ENCODE measurements around the gene SNAP23.
"Not testable (repeated sequence)": the region's sequence is repeated elsewhere in the genome, so short reads cannot be mapped to it uniquely, and the experiment has no call there.

Gene SNAP23

DNA sequence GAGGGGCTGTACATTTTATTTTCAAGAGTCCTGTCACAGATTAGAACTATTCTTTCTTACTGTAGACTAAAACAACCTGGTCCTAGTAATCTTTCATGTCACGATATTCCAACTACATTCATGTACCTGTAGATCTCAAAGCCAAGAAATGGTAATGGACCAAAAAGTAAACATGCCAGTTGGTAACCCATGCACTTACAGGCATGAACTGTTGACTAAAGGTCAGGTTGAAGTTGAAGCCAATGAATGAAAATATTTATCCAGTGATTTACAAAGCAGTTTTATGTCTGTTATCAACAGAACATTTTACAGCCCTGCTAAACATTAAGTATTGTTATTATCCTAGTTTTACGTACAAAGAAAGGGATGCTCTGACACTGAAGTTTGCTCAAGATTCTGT, 27.9 kb downstream of the SNAP23 start:
- no peaks in the 10 kb centered on the region for H3K9me3 Mint-ChIP-seq
- no peak overlapping the region for H3K27ac Mint-ChIP-seq
- ATAC-seq (no peak), DNase-seq (no peak)
- H3K4me1 Mint-ChIP-seq, result no peaks in the 10 kb centered on the region
- no peak overlapping the region for H3K4me3 Mint-ChIP-seq
- H3K27me3 Mint-ChIP-seq, result no peaks in the 10 kb centered on the region

- Mint-ChIP-seq H3K27ac (no peak overlapping the region), H3K27me3 (no peaks in the 10 kb centered on the region), H3K4me1 (no peaks in the 10 kb centered on the region), H3K9me3 (no peaks in the 10 kb centered on the region), H3K4me3 (no peak overlapping the region)
- DNase-seq (no peak), ATAC-seq (no peak)
These were observed 33.5 kb downstream of the SNAP23 start for GRCh38 chr15:42528970-42529369.

GRCh38 chr15:42533246-42533645, 37.8 kb downstream of the SNAP23 start:
- Mint-ChIP-seq H3K9me3 (no peaks in the 10 kb centered on the region), H3K4me1 (no peaks in the 10 kb centered on the region), H3K27me3 (no peaks in the 10 kb centered on the region), H3K27ac (no peak overlapping the region), H3K4me3 (no peak overlapping the region)
- no peak for ATAC-seq
- no peak for DNase-seq

DNA sequence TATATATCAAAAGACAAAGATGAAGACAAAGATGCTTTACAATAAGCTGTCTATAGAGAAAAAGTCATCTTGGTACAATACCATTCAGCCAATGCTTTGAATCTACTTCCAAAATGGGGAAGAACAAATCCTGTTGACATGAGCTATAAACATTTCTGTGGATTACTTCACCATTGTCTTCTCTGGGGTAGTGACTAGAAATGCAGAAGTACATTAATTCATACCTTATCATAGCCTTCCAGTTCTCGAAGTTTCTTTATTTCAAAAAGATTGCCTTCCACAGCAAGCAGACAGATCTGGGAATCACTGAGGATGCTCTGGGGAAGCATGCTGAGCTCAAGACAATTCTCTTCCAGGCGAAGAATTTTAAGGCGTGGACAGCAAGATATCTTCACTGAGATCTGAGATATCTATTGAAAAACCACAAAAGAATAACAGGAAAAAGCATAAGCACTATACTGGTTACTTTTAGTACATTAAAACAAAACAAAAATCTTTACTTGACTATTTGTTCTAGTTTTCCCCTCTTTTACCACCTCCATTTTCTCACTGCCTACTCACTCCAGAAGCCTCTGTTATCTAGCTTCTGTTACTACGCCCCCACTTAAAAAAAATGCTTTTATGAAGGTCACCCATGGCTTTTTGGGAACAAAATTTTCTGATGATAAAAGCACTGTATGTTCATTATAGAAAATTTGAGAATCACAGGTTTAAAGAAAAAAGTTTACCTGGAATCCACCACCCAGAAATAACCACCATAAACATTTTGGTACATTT, 49.6 kb downstream of the SNAP23 start:
- H3K27me3 Mint-ChIP-seq, result no peaks in the 10 kb centered on the region
- ATAC-seq (no peak), DNase-seq (no peak)
- no peak overlapping the region for H3K4me3 Mint-ChIP-seq
- no peak overlapping the region for H3K27ac Mint-ChIP-seq
- H3K4me1 Mint-ChIP-seq, result peaks cover 29% of the 10 kb centered on the region
- H3K9me3 Mint-ChIP-seq, result no peaks in the 10 kb centered on the region

GRCh38 chr15:42547918-42548248, 52.4 kb downstream of the SNAP23 start:
- Mint-ChIP-seq H3K27ac (peak overlapping the region; percentile 96), H3K27me3 (no peaks in the 10 kb centered on the region), H3K4me3 (peak overlapping the region; percentile 91 to 96), H3K9me3 (no peaks in the 10 kb centered on the region), H3K4me1 (peaks cover 54% of the 10 kb centered on the region)
- ATAC-seq, result no peak
- DNase-seq, result no peak

DNA sequence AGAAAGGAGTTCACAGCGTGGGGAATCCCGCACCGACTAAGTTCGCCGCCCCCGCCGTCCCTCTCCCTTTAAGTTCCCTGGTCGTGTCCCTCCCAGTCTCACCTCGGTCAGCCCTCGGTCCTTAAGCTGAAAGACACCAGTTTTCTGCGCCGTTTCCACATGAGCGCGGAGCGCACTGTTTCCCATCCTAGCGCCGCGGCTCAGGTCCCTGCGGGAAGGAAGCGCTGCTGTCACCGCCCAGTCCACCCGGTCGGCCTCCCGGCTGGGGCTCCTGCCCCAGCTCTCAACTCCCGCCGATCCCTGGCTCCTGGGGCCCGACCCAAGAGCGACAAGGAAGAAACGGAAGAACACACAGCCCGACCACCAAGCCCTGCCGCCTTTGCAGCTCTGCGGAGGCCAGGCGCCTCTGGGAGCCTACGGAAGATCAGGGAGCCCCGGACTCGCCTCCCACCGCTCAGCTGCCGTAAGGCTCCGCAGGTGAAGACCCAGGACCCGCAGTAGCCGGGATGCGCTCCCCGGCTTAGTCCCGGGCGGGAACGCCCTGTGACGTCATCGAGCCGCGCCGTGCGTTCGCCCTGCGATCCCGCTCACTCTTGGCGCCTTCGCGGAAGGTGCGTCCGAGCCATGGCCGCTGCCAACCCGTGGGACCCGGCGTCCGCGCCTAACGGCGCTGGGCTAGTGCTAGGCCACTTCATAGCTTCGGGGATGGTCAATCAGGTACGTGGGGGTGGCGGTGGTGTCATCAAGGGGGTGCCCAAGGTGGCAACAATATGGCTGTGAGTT, 53.0 kb downstream of the SNAP23 start, which contains the start of the genes HAUS2 and LRRC57:
HAUS2 (plus strand) TSS at position 590 of the 783 bp plus-strand sequence; CDS start at position 625, 35 bp downstream.
LRRC57 (minus strand) TSS at position 545 of the 783 bp plus-strand sequence; CDS start at position 186, 359 bp downstream.
- DNase-seq, result peak; percentile 85 to 86
- Mint-ChIP-seq H3K27me3 (no peaks in the 10 kb centered on the region), H3K4me3 (peak within 1 kb of the TSS; percentile 91 to 96), H3K9me3 (no peaks in the 10 kb centered on the region), H3K27ac (peak within 1 kb of the TSS; percentile 96), H3K4me1 (peaks cover 57% of the 10 kb centered on the region)
- peak; percentile 92 for ATAC-seq

GRCh38 chr15:42549032-42549491, 53.6 kb downstream of the SNAP23 start:
- DNase-seq (no peak), ATAC-seq (peak; percentile 51)
- no peaks in the 10 kb centered on the region for H3K9me3 Mint-ChIP-seq
- peak overlapping the region; percentile 91 to 96 for H3K4me3 Mint-ChIP-seq
- H3K27me3 Mint-ChIP-seq, result no peaks in the 10 kb centered on the region
- H3K4me1 Mint-ChIP-seq, result peaks cover 64% of the 10 kb centered on the region
- H3K27ac Mint-ChIP-seq, result peak overlapping the region; percentile 96

GRCh38 chr15:42549741-42550392, 54.4 kb downstream of the SNAP23 start:
- Mint-ChIP-seq H3K9me3 (no peaks in the 10 kb centered on the region), H3K27ac (peak overlapping the region; percentile 0 to 12), H3K27me3 (no peaks in the 10 kb centered on the region), H3K4me3 (peak overlapping the region; percentile 91 to 96), H3K4me1 (peaks cover 71% of the 10 kb centered on the region)
- no peak for ATAC-seq
- no peak for DNase-seq

DNA sequence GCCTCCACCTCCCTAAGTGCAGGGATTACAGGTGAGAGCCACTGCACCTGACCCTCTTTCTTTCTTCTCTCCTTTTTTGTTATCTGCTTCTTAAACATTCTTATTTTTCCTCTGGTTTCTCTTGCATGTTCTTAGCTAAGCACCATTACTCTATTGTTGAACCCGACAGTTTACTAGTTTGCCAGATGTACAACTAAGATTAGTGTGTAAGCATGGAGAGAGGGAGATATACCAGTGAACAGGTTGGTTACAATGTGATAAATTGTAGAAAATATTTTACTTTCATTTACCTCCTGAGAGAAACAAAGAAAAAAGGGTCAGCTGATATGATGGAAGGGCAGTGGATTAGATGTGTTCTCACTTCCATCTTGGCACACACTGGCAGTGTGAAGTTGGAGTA, 58.1 kb downstream of the SNAP23 start:
- ATAC-seq (no peak), DNase-seq (no peak)
- Mint-ChIP-seq H3K4me1 (peaks cover 49% of the 10 kb centered on the region), H3K9me3 (no peaks in the 10 kb centered on the region), H3K4me3 (no peak overlapping the region), H3K27me3 (no peaks in the 10 kb centered on the region), H3K27ac (no peak overlapping the region)

- not testable (repeated sequence) for DNase-seq, H3K4me3 Mint-ChIP-seq, ATAC-seq, H3K27me3 Mint-ChIP-seq, H3K27ac Mint-ChIP-seq, H3K9me3 Mint-ChIP-seq
- peaks cover 27% of the 10 kb centered on the region for H3K4me1 Mint-ChIP-seq
These were observed 61.2 kb downstream of the SNAP23 start for GRCh38 chr15:42556550-42557207.

DNA sequence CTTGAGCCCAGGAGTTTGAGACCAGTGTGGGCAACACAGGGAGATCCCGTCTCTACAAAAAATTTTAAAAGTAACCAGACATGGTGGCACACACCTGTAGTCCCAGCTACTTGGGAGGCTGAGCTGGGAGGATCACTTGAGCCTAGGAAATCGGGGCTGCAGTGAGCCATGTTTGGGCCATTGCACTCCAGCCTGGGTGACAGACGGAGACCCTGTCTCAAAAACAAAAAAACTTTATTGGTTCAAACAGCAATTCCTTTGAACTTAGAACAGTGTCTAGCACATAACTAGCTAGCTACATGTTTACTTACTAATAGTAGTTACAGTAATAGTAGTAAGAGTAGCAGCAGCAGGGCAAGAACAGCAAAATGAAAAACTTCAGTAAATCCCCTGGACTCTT, 63.3 kb downstream of the SNAP23 start:
- H3K4me1 Mint-ChIP-seq, result peaks cover 11% of the 10 kb centered on the region
- H3K9me3 Mint-ChIP-seq, result no peaks in the 10 kb centered on the region
- H3K27ac Mint-ChIP-seq, result no peak overlapping the region
- H3K27me3 Mint-ChIP-seq, result no peaks in the 10 kb centered on the region
- ATAC-seq (no peak), DNase-seq (no peak)
- no peak overlapping the region for H3K4me3 Mint-ChIP-seq

DNA sequence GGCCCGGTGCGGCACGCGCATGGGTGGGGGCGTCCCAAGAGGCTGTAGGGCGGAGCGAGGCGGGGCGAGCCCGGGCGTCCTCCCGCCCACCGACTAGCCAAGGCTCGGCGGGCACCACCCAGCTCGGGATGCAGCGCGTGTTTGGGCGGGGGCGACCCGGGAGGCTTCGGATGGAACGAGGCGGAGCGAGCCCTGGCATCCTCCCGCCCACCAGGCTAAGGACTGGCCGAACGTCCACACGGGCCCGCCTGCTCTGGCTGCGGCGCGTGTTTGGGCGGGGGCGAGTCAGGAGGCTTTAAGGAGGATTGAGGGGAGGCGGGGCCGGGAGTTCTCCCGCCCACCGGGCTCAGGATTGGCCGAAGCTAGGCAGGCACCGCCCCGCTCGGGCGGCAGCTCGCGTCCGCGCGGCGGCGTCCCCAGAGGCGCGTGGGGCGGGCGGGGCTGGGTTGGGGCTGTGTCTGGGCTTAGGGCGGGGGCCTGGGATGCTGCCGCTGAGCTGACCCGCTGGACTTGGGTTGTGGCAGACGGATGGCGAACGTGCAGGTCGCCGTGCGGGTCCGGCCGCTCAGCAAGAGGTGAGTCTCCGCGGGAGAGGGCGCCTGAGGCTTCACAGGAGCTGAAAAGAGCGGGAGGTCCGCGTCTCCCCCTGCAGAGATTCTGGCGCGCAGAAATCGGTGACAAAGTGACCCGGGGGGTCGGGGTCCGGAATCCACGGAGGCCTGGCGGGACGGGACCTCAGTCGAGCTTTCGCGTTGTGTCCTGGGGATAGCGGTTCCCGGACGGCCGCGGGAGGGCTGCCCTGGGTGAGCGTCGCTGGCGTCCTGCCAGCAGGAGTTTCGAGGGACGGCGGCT, 80.0 kb downstream of the SNAP23 start, which contains the start of gene STARD9:
STARD9 (plus strand) TSS at position 419 of the 852 bp plus-strand sequence; CDS start at position 529, 110 bp downstream.
- H3K4me1 Mint-ChIP-seq, result peaks cover 38% of the 10 kb centered on the region
- H3K9me3 Mint-ChIP-seq, result no peaks in the 10 kb centered on the region
- H3K4me3 Mint-ChIP-seq, result peak within 1 kb of the TSS; percentile 92 to 93
- peak within 1 kb of the TSS; percentile 85 to 94 for H3K27ac Mint-ChIP-seq
- peak; percentile 96 to 97 for DNase-seq
- ATAC-seq, result peak; percentile 93
- no peaks in the 10 kb centered on the region for H3K27me3 Mint-ChIP-seq

- H3K27me3 Mint-ChIP-seq, result no peaks in the 10 kb centered on the region
- H3K27ac Mint-ChIP-seq, result peak overlapping the region in 1 of 2 donors; percentile 94
- ATAC-seq (no peak), DNase-seq (peak in 1 of 2 donors; percentile 13)
- H3K4me3 Mint-ChIP-seq, result peak overlapping the region; percentile 92 to 93
- H3K4me1 Mint-ChIP-seq, result peaks cover 45% of the 10 kb centered on the region
- H3K9me3 Mint-ChIP-seq, result no peaks in the 10 kb centered on the region
These were observed 80.7 kb downstream of the SNAP23 start for GRCh38 chr15:42576040-42576594.

DNA sequence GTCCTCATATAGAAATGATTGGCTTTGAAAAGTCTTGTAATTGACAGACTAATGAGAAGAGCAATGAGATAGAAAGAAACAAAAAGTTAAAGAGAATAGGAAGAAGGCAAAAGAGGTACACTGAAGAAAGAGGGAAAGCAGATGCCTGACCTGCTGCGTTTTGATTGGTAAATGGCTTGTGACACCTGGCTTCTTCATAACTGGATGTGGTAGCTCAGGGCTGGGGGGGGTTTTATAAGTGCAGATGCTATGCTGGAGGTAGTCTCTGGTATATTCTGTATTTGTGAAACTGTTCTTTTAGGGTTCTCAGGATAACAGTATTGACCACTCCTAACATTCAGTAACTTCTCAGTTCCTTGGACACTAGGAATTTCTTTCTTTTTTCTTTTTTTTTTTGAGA, 81.3 kb downstream of the SNAP23 start:
- H3K4me3 Mint-ChIP-seq, result peak overlapping the region; percentile 92 to 93
- H3K9me3 Mint-ChIP-seq, result no peaks in the 10 kb centered on the region
- H3K4me1 Mint-ChIP-seq, result peaks cover 51% of the 10 kb centered on the region
- no peak overlapping the region for H3K27ac Mint-ChIP-seq
- DNase-seq, result no peak
- ATAC-seq, result no peak
- H3K27me3 Mint-ChIP-seq, result no peaks in the 10 kb centered on the region

Data from stimulated activated naive CD8-positive, alpha-beta T cell treated with anti-CD3 and anti-CD28 coated beads, Interleukin-15, amount 100 ng/mL, for 72 hours (primary cell).